ENCODE results near the gene RAB31.

Gene RAB31

GRCh38 chr18:9818423-9818734 lies 110.3 kb downstream of the RAB31 start:
- DNase-seq (ENCODE audit: low read depth), result no peak

- DNase-seq (ENCODE audit: low read depth), result no peak
Measured at GRCh38 chr18:9820127-9820526, 112.0 kb downstream of the RAB31 start.

- no peak for DNase-seq (ENCODE audit: low read depth)
Measured at GRCh38 chr18:9820719-9821118, 112.6 kb downstream of the RAB31 start.

- no peak for DNase-seq (ENCODE audit: low read depth)
Measured at GRCh38 chr18:9822587-9823185, 114.6 kb downstream of the RAB31 start.

- no peak for DNase-seq (ENCODE audit: low read depth)
Measured at GRCh38 chr18:9823805-9824473, 115.8 kb downstream of the RAB31 start.

- DNase-seq (ENCODE audit: low read depth), result no peak
Measured at GRCh38 chr18:9824474-9824832, 116.4 kb downstream of the RAB31 start.

GRCh38 chr18:9824952-9825371 lies 116.9 kb downstream of the RAB31 start:
- no peak for DNase-seq (ENCODE audit: low read depth)

GRCh38 chr18:9825571-9826073 lies 117.5 kb downstream of the RAB31 start:
- no peak for DNase-seq (ENCODE audit: low read depth)

- no peak for DNase-seq (ENCODE audit: low read depth)
Measured at GRCh38 chr18:9826685-9827084, 118.6 kb downstream of the RAB31 start.

- DNase-seq (ENCODE audit: low read depth), result no peak
Measured at GRCh38 chr18:9827211-9827792, 119.2 kb downstream of the RAB31 start.

- no peak for DNase-seq (ENCODE audit: low read depth)
Measured at GRCh38 chr18:9827793-9828505, 119.8 kb downstream of the RAB31 start.

- no peak for DNase-seq (ENCODE audit: low read depth)
Measured at GRCh38 chr18:9828506-9829396, 120.7 kb downstream of the RAB31 start.

GRCh38 chr18:9829397-9829712 lies 121.3 kb downstream of the RAB31 start:
- DNase-seq (ENCODE audit: low read depth), result no peak

GRCh38 chr18:9831036-9831722 lies 123.1 kb downstream of the RAB31 start:
- DNase-seq (ENCODE audit: low read depth), result no peak

GRCh38 chr18:9831723-9832199 lies 123.7 kb downstream of the RAB31 start:
- no peak for DNase-seq (ENCODE audit: low read depth)

GRCh38 chr18:9832871-9833270 lies 124.8 kb downstream of the RAB31 start:
- no peak for DNase-seq (ENCODE audit: low read depth)

- DNase-seq (ENCODE audit: low read depth), result no peak
Measured at GRCh38 chr18:9834551-9834950, 126.5 kb downstream of the RAB31 start.

GRCh38 chr18:9835113-9835755 lies 127.1 kb downstream of the RAB31 start:
- DNase-seq (ENCODE audit: low read depth), result no peak

GRCh38 chr18:9835825-9836224 lies 127.7 kb downstream of the RAB31 start:
- DNase-seq (ENCODE audit: low read depth), result no peak

GRCh38 chr18:9838144-9838877 lies 130.2 kb downstream of the RAB31 start:
- no peak for DNase-seq (ENCODE audit: low read depth)
